Adrenal gland (tissue), 12 donors: ENCODE results near the gene JARID2. TPM values are rescaled to one million over a fixed set of nuclear protein-coding genes. Genes with fewer than 3 reads are reported as not detected.

Experiments
- DNase-seq, 7 donors: peaks; one replicate each; pipeline ENCODE4 v3.0.0-alpha.2; 2019 to 2020
- H3K27ac ChIP-seq, 5 donors: fragments of 200-600 bp; sonication (generic) in 4 of 5; 1 replicate in 3 of 5; 2 replicates in 2 of 5; pipeline versions ENCODE4 v1.5.1 to v1.8.0; 2016 to 2020; ENCODE audit warnings: mild to moderate bottlenecking in 1 of 5
- H3K27me3 ChIP-seq: fragments of 200-600 bp; 2 replicates; pipeline ENCODE4 v1.8.0; 2021
- H3K36me3 ChIP-seq, 2 donors: fragments of 200-600 bp; replicated peaks in 1 of 2; 1 replicate in 1 of 2; 2 replicates in 1 of 2; pipeline versions ENCODE4 v1.5.1 to v1.8.0; 2018 to 2022
- H3K4me1 ChIP-seq, 2 donors: fragments of 200-600 bp; replicated peaks in 1 of 2; 1 replicate in 1 of 2; 2 replicates in 1 of 2; pipeline versions ENCODE4 v1.5.1 to v1.8.0; 2018 to 2021
- H3K4me3 ChIP-seq, 4 donors: fragments of 200-600 bp; sonication (generic) in 3 of 4; one replicate each; pipeline ENCODE4 v1.5.1; 2016 to 2018
- H3K9me3 ChIP-seq, 3 donors: fragments of 200-600 bp; sonication (generic) in 1 of 3; replicated peaks in 1 of 3; 1 replicate in 2 of 3; 2 replicates in 1 of 3; pipeline versions ENCODE4 v1.5.1 to v1.8.0; 2016 to 2021
- CTCF ChIP-seq, 6 experiments: fragments of 450-650 bp in 4 of 6; fragments of 200-600 bp in 2 of 6; sonication (generic) in 1 of 6; IDR thresholded peaks; 1 replicate in 5 of 6; 2 replicates in 1 of 6; pipeline versions ENCODE4 v1.5.1 to v1.8.0; 2016 to 2021; ENCODE audit warnings: antibody characterized with exemption in 6 of 6, mild to moderate bottlenecking in 2 of 6, moderate library complexity in 1 of 6
- POLR2A ChIP-seq, 2 donors: fragments of 450-650 bp; IDR thresholded peaks; one replicate each; pipeline ENCODE4 v1.6.1; 2017; ENCODE audit warnings: antibody characterized with exemption in 2 of 2, mild to moderate bottlenecking in 2 of 2, moderate library complexity in 1 of 2
- WGBS, 4 donors: extraction: QIAGEN DNeasy Blood & Tissue Kit in 2 of 4; methylation state at CpG; one replicate each; pipeline versions ENCODE4 v1.1.5 to v1.1.7; 2013 to 2017; 5-methylcytosine and 5-hydroxymethylcytosine counted together
- intact Hi-C, 2 donors: fragments of 100-400 bp; cut with DNase I; formaldehyde crosslinking; loops; one replicate each; pipeline versions ENCODE4 v1.14.1 to v1.15.0; 2022 to 2023
- polyA plus RNA-seq, 3 donors: library from polyadenylated mRNA; stranded (reverse); fragments of 200-250 nt in 2 of 3; fragments of 350-450 nt in 1 of 3; fragmentation: Illumina TruSeq in 1 of 3; extraction: RNeasy Lipid Tissue Mini Kit (QIAGEN cat#74804) in 1 of 3; gene quantifications; one replicate each; pipeline ENCODE4 v1.2.3, GENCODE V29; 2013 to 2014
- total RNA-seq, 9 donors: library from RNA; depleted of rRNA in 4 of 9; stranded (reverse); fragments of >200 nt in 4 of 9; fragments of 120-200 nt in 1 of 9; fragmentation: NEBNext Ultra II Directional in 1 of 9; extraction: Animal tissue kit (Norgen Biotek cat#: 25700) in 1 of 9; gene quantifications; one replicate each; pipeline versions ENCODE4 v1.1.0 to v1.2.4, GENCODE V29; 2013 to 2023
- donor health status: healthy with polysubstance abuse.
- donor health status: Bipolar disorder and iron deficiency.
- donor health status: DM: yes; HTN: yes; CAD: no.
- donor health status: DM: no; HTN: no; CAD: no.
- donor health status: DM: no; HTN: no; CAD: no.
- donor health status: DM: yes; HTN: yes; CAD: no.

Gene JARID2
- total and polyA plus RNA-seq, 12 donors: 3.0 to 13.6 (median 8.2) TPM

- 66 to 73% (median 69%) methylated on average over 4 of the region's 4 CpGs for WGBS, 4 donors
- Histone ChIP-seq H3K4me1 (peaks cover 0 to 18% of the 10 kb centered on the region in 2 donors), H3K4me3 (no peak overlapping the region), H3K9me3 (no peaks in the 10 kb centered on the region), H3K36me3 (no peaks in the 10 kb centered on the region), H3K27ac (no peak overlapping the region), H3K27me3 (no peaks in the 10 kb centered on the region)
- intact Hi-C loops: no loop called here
- DNase-seq: no peak
- TF ChIP-seq POLR2A (IDR thresholded peaks at IDR 0.05) (no peak), CTCF (IDR thresholded peaks at IDR 0.05) (no peak)
Measured at GRCh38 chr6:15378866-15379265, 133.0 kb downstream of the JARID2 start.

- WGBS, 4 donors: 74 to 91% (median 83%) methylated on average over 4 of the region's 4 CpGs
- TF ChIP-seq POLR2A (IDR thresholded peaks at IDR 0.05): no peak
- no peak for DNase-seq
- intact Hi-C loops: loop anchor here in 1 of 2 donors (10.0 kb wide), 1 partner anchor 216 kb away; no protein-coding TSS in a partner anchor
- no peaks in the 10 kb centered on the region for H3K27me3 ChIP-seq
- no peaks in the 10 kb centered on the region for H3K9me3 ChIP-seq
- no peaks in the 10 kb centered on the region for H3K36me3 ChIP-seq
- no peak overlapping the region for H3K4me3 ChIP-seq
- peaks cover 0 to 23% of the 10 kb centered on the region in 2 donors for H3K4me1 ChIP-seq
- no peak overlapping the region for H3K27ac ChIP-seq
Measured at GRCh38 chr6:15380351-15380750, 134.5 kb downstream of the JARID2 start.

- Histone ChIP-seq H3K27me3 (no peaks in the 10 kb centered on the region), H3K4me3 (no peak overlapping the region), H3K36me3 (no peaks in the 10 kb centered on the region), H3K27ac (no peak overlapping the region), H3K4me1 (peaks cover 0 to 20% of the 10 kb centered on the region in 2 donors), H3K9me3 (no peaks in the 10 kb centered on the region)
- intact Hi-C loops: loop anchor here in 1 of 2 donors (10.0 kb wide), 1 partner anchor 217 kb away; no protein-coding TSS in a partner anchor
- DNase-seq: no peak
- TF ChIP-seq POLR2A (IDR thresholded peaks at IDR 0.05) (no peak), CTCF (IDR thresholded peaks at IDR 0.05) (no peak)
- 85 to 92% (median 87%) methylated on average over 7 of the region's 7 CpGs for WGBS, 4 donors
Measured at GRCh38 chr6:15382089-15382488, 136.2 kb downstream of the JARID2 start.

- WGBS, 4 donors: 91 to 93% (median 92%) methylated on average over 8 of the region's 8 CpGs
- Histone ChIP-seq H3K9me3 (no peaks in the 10 kb centered on the region), H3K4me3 (no peak overlapping the region), H3K27me3 (no peaks in the 10 kb centered on the region), H3K27ac (no peak overlapping the region), H3K36me3 (no peaks in the 10 kb centered on the region), H3K4me1 (peaks cover 0 to 26% of the 10 kb centered on the region in 2 donors)
- TF ChIP-seq CTCF (IDR thresholded peaks at IDR 0.05): no peak
- TF ChIP-seq POLR2A (IDR thresholded peaks at IDR 0.05): no peak
- intact Hi-C loops: loop anchor here in 1 of 2 donors (10.0 kb wide), 1 partner anchor 218 kb away; no protein-coding TSS in a partner anchor
- no peak for DNase-seq
Measured at GRCh38 chr6:15382712-15383111, 136.8 kb downstream of the JARID2 start.

- no peak for DNase-seq
- Histone ChIP-seq H3K9me3 (no peaks in the 10 kb centered on the region), H3K27ac (no peak overlapping the region), H3K36me3 (no peaks in the 10 kb centered on the region), H3K4me1 (peaks cover 11 to 32% of the 10 kb centered on the region in 2 donors), H3K27me3 (no peaks in the 10 kb centered on the region), H3K4me3 (no peak overlapping the region)
- TF ChIP-seq CTCF (IDR thresholded peaks at IDR 0.05) (no peak), POLR2A (IDR thresholded peaks at IDR 0.05) (no peak)
- WGBS, 4 donors: 71 to 80% (median 77%) methylated on average over 4 of the region's 4 CpGs
- intact Hi-C loops: loop anchor here in 1 of 2 donors (10.0 kb wide), 1 partner anchor 220 kb away; no protein-coding TSS in a partner anchor
Measured at GRCh38 chr6:15384901-15385300, 139.0 kb downstream of the JARID2 start.
